CD4-positive, alpha-beta T cell treated with Interleukin-1 beta for 1 hour (primary cell): ENCODE results near the gene SLC25A12.
"Not testable (repeated sequence)": the region's sequence is repeated elsewhere in the genome, so short reads cannot be mapped to it uniquely, and the experiment has no call there.

Experiments used
- DNase-seq, 2 donors: peaks; one replicate each; pipeline ENCODE4 v3.0.0-alpha.2; 2020 to 2022

The SLC25A12 gene

GRCh38 chr2:171822525-171823322 lies 71.3 kb downstream of the SLC25A12 start:
- DNase-seq: no peak

DNA sequence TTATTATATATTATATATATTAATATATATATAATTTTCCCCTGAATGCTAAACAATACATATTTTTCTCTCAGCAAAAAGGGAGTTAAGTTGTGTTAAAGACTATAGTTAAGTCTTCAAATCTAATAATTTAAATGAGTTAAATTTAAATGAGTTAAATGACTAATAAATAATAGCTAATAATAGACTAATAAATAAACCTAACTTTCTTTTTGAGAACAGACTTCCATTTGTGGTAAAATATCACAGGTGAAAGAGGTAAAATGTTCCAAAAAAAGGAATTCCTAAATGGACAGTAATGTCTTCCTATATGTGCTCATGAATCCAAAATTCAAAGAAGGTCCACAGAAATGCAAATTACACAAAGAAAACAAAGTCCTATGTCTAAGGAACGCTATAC lies 74.6 kb downstream of the SLC25A12 start:
- DNase-seq: no peak

DNA sequence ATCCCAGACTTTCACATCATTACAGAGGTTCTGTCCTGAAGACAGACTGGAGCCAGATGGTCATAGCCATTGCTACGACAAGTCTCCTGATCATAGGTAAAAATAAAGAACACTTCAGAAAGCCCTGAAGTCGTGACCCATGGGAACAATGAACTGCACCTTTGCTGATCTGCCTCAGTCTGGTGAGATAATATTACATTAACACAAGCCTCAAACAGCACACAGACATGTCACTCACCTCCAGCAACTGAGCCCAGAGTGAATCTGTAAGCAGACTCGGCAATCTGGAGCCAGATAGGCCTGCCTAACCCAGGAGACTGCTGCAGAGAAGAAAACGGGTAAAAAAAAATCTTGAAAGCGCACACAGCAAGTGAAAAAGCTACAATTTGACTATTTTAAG lies 79.2 kb downstream of the SLC25A12 start:
- DNase-seq: no peak

- DNase-seq: no peak
These were observed 79.9 kb downstream of the SLC25A12 start for GRCh38 chr2:171814174-171814573.

- no peak for DNase-seq
These were observed 80.3 kb downstream of the SLC25A12 start for GRCh38 chr2:171813729-171814128.

GRCh38 chr2:171813126-171813525 lies 80.9 kb downstream of the SLC25A12 start:
- DNase-seq: no peak

- peak in 1 of 2 donors; percentile 22 for DNase-seq
These were observed 82.8 kb downstream of the SLC25A12 start for GRCh38 chr2:171811245-171811628.

DNA sequence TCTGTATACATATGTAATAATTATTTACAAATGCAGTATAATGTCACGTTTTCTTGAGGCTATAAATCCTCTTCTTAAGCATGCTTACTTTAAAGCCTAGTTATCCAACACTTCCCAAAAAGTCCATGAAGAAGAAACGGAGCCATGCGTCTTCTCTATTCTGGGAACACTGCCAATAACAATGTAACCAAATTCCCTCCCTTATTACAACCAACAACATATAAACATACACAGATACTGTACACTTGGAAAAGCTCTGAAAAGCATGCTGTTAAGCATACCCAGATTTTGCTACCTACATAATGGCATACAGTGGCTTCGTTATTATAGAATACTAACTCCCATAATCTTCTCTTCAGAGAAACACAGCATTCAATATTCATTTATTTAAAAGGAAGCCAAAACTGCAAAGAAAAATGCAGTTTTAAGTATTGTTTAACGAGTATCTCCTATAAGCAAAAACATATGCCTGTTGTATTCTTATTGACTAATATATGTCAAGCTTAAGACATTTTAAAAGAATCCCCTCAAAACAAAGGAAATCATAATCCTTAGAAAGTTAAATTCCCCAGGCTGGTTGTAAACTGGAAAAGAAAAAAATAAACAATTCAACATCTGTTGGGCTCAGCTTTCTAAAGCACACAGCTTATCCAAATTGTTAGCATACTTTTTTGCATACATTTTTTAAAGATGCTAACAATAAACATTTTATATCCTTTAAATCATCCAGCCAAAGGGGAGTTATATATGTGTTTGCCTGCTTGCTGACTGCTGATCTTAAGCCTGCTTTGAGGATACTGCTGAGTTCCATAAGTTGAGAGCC lies 83.4 kb downstream of the SLC25A12 start:
- DNase-seq: no peak

DNA sequence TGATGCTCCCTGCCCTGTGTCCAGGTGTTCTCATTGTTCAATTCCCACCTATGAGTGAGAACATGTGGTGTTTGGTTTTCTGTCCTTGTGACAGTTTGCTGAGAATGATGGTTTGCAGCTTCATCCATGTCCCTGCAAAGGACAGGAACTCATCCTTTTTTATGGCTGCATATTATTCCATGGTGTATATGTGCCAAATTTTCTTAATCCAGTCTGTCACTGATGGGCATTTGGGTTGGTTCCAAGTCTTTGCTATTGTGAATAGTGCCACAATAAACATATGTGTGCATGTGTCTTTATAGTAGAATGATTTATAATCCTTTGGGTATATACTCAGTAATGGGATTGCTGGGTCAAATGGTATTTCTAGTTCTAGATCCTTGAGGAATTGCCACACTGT lies 85.2 kb downstream of the SLC25A12 start:
- DNase-seq: not testable (repeated sequence)

DNA sequence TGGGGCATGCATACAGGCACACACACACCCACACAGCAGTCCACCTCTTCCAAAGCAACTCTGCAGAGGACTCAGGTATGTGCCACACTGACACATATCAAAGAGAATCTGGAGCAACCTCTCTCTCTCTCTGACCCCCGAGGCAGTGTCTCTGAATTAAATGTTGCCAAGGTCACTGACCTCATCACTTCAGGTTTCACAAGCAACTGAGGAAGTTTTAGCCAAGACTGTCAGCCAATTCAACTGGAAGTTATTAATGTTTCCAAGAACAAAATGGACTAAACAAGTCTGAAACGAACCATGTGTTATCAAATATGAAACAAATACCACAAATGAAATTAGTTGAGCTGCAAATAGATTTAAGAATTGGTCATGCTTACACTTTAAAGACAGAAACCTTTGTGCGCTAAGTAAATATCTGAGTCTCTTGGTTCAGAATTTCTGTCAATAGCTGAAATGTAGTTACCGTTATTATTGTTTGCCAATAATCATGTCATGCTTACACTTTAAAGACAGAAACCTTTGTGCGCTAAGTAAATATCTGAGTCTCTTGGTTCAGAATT lies 86.1 kb downstream of the SLC25A12 start:
- DNase-seq: no peak

GRCh38 chr2:171807119-171807518 lies 86.9 kb downstream of the SLC25A12 start:
- DNase-seq: no peak

DNA sequence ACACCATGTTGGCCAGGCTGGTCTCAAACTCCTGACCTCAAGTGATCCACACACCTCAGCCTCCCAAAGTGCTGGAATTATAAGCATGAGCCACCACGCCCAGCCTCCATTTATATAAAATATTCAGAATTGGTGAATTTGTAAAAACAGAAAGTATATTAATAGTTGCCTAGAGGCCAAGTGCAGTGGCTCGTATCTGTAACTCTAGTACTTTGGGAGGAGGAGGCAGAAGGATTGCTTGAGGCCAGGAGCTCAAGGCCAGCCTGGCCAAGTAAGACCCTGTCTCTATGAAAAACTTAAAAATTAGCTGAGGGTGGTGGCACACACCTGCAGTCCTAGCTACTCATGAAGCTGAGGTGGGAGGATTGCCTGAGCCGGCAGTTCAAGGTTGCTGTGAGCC lies 89.6 kb downstream of the SLC25A12 start:
- no peak for DNase-seq

DNA sequence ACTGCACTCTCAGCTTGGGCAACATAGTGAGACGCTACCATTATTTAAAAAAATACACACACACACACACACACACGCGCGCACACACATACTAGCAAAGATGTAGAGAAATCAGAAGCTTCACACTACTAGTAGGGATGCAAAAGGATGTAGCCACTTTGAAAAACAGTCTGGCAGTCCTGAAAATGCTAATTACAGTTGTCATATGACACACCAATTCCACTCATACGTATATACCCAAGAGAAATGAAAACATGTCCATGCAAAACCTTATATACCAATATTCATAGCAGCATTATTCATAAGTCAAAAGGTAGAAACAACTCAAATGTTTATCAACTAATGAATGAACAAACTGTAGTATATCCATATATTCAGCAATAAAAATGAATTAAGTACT lies 90.3 kb downstream of the SLC25A12 start:
- DNase-seq: no peak

GRCh38 chr2:171800639-171801038 lies 93.4 kb downstream of the SLC25A12 start:
- no peak for DNase-seq

DNA sequence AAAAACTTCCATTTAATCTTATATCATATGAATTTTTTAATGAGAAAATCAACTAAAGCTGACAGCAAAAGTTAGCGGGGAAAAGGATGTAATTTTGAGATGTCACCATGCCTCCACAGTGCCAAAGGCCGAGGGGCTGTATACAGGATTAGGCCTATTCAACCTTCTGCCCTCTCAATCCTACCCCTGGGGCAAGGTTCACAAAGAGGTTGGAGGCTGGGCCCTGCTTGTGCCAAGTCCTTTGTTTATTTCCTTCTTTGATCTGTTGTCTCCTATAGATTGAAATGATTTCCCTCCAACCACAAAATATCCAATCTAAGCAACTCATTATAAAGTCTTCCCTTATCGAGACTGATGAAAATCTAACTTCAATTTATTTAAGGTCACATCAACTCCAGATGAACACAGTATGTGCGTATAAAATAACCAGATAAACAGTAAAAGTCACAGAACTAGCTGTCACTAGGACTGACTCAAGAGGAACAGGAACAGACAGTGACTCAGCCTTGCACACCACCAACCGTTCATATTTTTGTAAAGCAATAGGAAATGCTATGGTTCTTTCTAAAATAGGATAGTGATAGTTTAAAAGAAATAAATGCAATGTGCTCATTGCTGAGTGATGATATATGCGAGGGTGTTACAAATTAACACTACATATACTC lies 95.8 kb downstream of the SLC25A12 start:
- no peak for DNase-seq

DNA sequence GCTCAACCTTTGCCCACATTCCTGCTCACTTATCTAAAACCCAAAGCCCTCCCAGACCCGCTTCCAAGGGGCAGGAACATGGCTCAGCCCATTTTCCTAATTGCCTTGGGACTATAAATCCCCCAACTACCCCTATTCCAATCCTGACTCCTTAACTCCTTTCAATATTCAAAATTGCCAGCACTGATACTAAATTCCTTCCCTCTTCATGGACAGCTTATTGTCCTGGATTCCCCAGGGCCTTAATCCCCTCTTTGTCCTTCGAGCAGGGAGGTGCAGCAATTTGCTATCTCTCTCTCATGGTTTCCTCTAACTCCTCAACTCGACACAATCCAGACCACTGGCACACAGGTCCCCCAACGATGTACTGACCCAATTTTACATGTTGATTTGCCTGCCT lies 99.1 kb downstream of the SLC25A12 start:
- no peak for DNase-seq

GRCh38 chr2:171793691-171794678 lies 100.1 kb downstream of the SLC25A12 start:
- no peak for DNase-seq

GRCh38 chr2:171792886-171793580 lies 101.0 kb downstream of the SLC25A12 start:
- no peak for DNase-seq

DNA sequence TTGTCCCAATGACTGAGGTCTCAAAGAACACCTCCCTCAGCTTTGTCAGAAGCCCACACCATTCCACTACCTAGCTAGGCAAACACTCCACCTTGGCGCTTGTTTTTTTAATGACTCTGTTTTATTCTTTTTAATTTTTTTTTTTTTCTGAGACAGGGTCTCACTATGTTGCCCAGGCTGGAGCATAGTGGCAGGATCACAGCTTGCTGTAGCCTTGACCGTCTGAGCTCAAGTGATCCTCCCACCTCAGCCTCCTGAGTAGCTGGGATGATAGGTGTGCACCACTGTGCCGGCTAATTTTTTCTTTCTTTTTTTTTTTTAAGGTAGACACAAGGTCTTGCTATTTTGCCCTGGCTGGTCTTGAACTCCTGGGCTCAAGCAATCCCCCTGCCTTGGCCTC lies 101.9 kb downstream of the SLC25A12 start:
- no peak for DNase-seq

DNA sequence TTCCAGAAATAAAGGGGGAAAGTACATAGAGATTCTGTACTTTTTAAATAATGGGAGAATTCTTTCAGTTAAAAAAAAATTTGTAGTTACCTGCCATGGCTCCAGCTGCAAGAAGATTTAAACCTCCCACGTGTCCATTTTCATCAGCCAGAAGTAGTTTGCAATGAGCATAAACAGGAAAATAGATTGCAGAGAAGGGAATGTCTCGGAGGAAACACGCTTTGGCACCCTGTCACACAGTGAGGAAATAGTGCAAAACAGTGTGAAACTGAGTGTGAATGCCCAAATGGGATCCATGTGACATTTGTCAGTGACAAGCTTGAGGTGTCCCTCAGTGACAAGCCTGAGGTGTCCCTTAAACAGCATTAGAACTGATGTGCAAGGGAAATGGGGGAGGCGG lies 102.7 kb downstream of the SLC25A12 start:
- no peak for DNase-seq

DNA sequence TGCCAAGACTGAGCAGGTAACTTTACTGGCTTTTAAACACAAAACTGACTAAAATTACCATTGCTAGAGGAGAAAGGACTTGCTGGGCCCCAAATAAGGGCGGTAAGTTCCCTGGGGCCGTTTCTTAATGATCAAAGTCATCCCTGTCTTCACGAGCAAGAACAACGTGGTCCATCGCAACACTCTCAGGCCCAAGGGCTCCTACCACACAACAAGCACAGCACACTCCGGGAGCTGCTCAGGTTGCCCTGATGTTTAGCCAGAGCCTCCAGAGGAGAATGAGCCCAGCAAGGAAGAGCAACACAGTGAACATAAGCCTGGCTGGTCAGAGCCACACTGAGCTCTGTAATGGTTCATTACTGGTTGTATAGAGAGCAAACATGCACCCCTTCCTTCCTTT lies 104.1 kb downstream of the SLC25A12 start:
- no peak for DNase-seq
